Endothelial cell of umbilical vein (primary cell): ENCODE data around the gene PRUNE1.

Experiments used
- CTCF ChIP-seq, 2 donors: IDR thresholded peaks; 1 replicate in 1 of 2; 2 replicates in 1 of 2; pipeline ENCODE4 v1.5.1; 2011; ENCODE audit warnings: low read length in 2 of 2, mild to moderate bottlenecking in 2 of 2, moderate library complexity in 2 of 2, control low read depth in 1 of 2, inconsistent platforms in 1 of 2, low read depth in 1 of 2; ENCODE audit not compliant: insufficient read depth in 1 of 2; ENCODE audit errors: extremely low read depth in 1 of 2
- JUN ChIP-seq: IDR thresholded peaks from 2 replicates; pipeline ENCODE4 v1.6.1; 2011; ENCODE audit warnings: borderline replicate concordance, low read depth; ENCODE audit not compliant: insufficient read length, insufficient read depth
- MAX ChIP-seq: IDR thresholded peaks from 2 replicates; pipeline ENCODE4 v1.6.1; 2011; ENCODE audit not compliant: insufficient read depth, insufficient read length
- MYC ChIP-seq: IDR thresholded peaks from one replicate; pipeline ENCODE4 v1.6.1; 2011; ENCODE audit warnings: mild to moderate bottlenecking, low read depth, low read length
- POLR2A ChIP-seq: IDR thresholded peaks from 2 replicates; pipeline ENCODE4 v1.6.1; 2012; ENCODE audit warnings: low read depth, mild to moderate bottlenecking, control low read depth, low read length
- POLR2AphosphoS5 ChIP-seq: IDR thresholded peaks from 2 replicates; pipeline ENCODE4 v1.6.1; 2012; ENCODE audit warnings: low read depth, mild to moderate bottlenecking, control low read depth, low read length, moderate library complexity; ENCODE audit not compliant: insufficient read depth

GRCh38 chr1:151011154-151011850 lies 3.1 kb downstream of the PRUNE1 start:
- TF ChIP-seq POLR2A (no peak), CTCF (IDR thresholded peaks at IDR 0.05; ENCODE audit: extremely low read depth in 1 of 2, insufficient read depth in 1 of 2, low read depth in 1 of 2, low read length in 2 of 2) (no peak), MYC (no peak), MAX (no peak), POLR2AphosphoS5 (no peak), JUN (no peak)
